Measurements from ENCODE around the gene TMEM63B.

DNA sequence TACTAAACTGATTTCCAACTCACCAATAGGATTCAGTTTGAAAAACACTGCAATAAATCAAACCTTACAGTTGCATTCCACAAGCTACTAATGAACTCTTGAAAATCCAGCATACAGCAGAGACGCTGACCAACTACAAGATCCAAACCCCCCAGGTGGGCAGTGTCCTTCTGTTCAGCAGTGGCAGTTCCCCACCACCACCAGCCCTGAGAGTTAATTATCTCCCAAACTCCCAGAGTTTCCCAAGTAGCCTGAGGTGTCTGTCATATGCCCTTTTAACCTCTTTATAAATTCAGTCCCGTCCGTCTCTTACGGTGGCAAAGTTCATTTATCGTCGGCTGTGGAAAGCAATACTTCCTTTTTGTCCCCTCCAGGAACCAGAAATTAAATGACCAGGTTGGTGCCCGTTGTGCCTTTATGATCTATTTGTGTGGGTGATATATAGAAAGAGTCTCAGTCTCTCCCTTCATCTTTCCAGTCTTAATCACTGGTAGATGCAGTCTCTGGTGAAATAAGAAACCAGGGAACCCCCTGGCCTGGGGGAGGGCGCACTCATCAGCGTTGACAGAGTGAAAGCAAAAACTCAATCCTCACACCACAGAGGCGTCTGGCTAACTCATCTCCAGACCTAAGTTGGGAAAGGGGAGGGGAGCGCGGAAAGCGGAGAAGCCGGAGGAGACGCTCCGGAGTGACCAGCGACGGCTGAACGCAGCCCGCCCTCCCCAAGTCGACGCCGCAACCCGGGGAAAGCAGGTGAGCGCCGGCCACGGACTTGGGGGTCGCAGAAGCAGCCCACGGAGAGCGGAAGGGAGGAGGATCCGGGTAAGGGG lies 819 bp upstream of the TMEM63B start:
- no peak for TF ChIP-seq POLR2AphosphoS5 (IDR thresholded peaks at IDR 0.05; ENCODE audit: borderline replicate concordance, low read depth, low read length)
- no peak for TF ChIP-seq EZH2 (IDR thresholded peaks at IDR 0.05)
- no peak for TF ChIP-seq FOXP2 (optimal IDR thresholded peaks at IDR 0.05; ENCODE audit: control extremely low read depth, extremely low read length, insufficient read depth)
